ENCODE data around the gene NEBL.

DNA sequence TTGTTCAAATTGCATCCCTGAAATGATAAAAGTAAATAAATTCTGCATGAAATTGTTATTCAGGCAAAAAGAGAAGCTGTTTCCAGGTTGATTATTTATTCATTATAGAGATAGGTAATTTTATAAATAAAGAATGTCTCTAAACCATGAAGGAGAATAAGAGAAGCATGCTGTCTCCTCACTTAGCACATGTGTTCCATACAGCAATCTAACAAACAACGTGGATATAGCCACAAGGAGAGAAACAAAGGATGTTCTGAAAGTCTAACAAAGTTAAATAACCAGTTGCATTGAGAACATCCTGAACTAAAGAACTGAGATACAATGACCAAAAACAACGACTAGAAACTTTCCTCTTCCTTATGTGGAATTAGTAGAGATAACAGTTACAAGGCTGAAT is 50.8 kb downstream of the NEBL start:
- no peak for TF ChIP-seq POLR2A (conservative IDR thresholded peaks at IDR 0.05)
- no peak for TF ChIP-seq UBTF (IDR thresholded peaks at IDR 0.05; ENCODE audit: borderline replicate concordance in 1 of 2, low read depth in 2 of 2, low read length in 2 of 2)
- no peak for TF ChIP-seq POLR2AphosphoS5 (IDR thresholded peaks at IDR 0.05; ENCODE audit: control insufficient read depth, insufficient read depth, low read depth, low read length)
